HG02870 (cell line): Measurements from ENCODE around the gene PAK5.
A peak's percentile ranks its signal among the peaks of the same experiment; 100 is the strongest.

Experiments
- ATAC-seq: cut with Tn5 transposase; IDR thresholded peaks from one replicate; pipeline ENCODE4 v1.9.1; 2021; ENCODE audit warnings: mild to moderate bottlenecking, moderate library complexity; ENCODE audit not compliant: unreplicated experiment

The PAK5 gene

DNA sequence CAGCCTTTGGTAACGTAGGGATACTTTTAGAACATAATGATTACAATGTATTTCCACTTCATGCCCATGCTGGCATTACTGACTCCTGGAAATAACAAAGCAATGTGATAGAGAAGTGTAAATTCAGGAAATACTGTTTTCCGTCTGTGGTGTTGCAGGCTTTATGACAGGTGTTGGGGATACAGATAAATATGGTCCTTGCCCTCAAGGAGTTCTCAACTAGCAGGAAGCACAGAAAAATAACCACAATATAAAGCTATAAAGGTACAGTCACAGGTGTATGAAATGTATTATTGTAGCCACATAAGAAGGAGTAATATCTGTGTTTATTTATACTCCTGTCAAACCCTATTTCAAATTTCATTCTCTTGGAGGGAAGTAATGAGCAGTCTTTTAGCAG is 337.4 kb downstream of the PAK5 start:
- ATAC-seq = no peak

DNA sequence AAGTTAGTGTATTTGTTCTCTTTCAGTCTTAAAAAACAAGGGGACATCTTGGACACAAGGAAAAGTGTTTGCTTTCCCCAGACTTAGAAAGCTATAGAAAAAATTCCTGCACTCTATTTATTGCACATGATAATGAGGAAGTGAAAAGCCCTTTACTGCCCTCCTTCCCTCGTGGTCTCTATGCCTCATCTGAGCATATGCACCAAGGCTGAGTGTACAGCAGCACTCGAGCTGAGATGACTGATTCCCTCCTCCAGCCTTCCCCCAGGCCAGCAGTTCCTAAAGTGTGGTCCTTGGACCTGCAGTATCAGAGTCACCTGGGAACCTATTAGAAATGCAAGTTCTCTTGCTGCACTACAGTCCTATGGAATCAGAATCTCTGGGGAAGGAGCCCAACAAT is 338.8 kb downstream of the PAK5 start:
- ATAC-seq = peak; percentile 59

DNA sequence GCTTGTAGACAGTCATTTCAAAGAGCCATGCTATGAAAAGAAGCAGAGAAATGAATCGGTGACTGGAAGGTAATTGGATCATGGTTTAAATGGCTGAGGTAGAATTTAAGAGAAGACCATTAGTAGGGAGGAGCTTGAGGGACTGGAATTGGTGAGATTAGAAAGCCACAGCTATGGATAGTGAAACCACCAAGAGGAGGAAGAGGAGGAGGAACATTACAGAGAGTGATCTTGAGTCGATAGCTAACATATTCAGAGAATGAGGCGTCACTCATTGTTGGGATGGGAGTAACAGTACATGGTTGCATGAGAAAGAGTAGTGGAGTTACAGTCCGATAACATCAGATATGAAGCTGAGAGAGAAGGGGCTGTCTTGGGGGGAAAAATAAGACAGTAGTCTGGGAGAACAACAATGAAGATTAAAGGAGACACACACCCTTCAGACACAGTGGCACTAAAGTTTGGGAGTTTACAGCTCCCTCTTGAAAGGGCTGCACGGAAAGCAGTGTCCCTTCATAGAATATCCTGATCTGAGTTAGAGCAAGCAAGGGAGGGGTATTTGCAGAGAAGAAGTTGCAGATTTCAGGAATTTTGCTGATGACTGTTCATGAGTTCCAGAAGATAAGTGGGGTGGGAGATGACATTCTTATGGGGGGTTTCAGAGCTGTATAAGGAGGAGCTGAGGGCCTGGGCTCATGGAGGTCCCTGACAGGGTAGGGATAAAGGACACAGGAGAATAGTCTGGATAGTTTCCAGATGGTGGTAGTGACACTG is 339.6 kb downstream of the PAK5 start:
- ATAC-seq = no peak

DNA sequence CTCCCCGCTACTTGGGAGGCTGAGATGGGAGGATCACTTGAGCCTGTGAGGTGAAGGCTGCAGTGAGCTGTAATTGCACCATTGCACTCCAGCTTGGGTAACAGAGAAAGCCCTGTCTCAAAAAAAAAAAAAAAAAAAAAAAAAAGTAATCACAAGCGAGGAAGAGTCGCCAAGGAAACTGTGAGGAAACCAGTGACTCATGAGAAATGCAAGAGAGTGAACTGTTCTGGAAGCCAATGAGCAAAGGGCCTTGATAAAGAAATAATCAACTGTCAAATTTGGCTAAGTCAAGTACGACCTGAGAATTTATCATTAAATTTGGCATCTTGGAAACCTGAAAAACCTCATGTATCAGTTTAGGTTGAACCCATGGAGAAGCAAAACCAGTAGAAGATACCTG is 340.6 kb downstream of the PAK5 start:
- ATAC-seq = no peak

DNA sequence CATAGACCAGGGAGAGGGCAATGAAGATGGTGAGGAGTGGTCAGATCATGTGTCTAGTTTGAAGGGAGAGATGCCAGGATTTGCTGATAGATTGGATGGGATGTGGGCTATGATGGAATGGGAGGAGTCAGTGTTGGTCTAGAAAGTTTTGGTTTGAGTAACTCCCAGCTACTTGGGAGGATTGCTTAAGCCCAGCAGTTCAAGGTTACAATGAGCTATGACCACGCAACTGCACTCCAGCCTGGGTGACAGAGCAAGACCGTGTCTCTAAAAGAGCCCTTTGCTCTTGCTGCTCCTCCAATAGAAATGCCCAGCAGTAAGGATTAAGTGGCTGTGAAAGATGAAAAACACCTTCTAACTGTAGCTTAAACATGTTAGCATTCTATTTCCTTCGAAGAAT is 342.7 kb downstream of the PAK5 start:
- ATAC-seq = no peak

DNA sequence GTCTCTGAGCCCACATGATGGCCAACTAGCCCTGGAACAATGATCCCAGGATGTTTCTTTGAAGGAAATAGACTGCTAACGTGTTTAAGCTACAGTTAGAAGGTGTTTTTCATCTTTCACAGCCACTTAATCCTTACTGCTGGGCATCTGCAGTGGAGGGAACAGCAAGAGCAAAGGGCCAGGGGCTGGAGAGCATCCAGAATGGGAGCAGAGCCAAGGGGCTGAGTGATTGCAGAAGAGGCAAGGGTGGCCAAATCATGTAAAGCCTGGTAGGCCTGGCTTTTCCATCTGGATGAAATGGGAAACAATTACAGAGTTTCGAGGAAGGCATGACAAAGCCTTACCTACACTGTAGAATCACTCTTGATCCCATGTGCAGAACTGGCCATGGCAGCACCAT is 343.2 kb downstream of the PAK5 start:
- ATAC-seq = no peak

DNA sequence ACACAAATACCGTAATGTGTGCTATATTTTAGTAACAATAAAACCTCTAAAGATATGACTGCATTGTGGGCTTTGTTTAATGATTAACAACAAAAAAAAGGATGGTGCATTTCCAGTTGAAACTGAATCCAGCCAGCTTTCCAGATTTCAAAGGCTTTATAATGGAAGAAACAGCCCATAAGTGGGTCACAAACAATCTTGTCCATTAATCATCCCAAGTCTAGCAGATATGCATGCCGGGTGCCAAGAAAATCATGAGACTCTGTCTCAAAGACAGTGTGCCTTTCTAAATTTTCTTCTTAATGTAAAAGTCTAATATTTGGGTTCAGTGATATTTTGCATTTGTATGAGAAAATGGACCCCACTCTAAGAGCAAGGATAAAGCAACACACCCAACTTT is 345.1 kb downstream of the PAK5 start:
- ATAC-seq = no peak

DNA sequence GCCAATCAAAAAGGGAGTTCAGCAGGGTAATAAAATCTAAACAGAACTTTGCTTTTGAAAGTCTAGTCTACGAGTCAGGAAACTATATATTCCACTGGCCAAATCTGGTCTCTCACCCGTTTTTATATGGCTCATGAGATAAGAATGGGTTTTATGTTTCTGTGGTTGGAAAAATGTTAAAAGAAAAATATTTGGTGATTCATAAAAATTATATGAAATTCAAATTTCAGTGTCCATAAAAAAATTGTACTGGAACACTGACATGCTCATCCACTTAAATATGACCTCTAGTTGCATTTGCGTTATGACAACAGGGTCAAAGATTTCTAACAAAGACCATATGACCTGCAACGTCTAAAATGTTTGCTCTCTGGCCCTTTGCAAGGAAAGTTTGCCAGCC is 346.8 kb downstream of the PAK5 start:
- ATAC-seq = no peak

DNA sequence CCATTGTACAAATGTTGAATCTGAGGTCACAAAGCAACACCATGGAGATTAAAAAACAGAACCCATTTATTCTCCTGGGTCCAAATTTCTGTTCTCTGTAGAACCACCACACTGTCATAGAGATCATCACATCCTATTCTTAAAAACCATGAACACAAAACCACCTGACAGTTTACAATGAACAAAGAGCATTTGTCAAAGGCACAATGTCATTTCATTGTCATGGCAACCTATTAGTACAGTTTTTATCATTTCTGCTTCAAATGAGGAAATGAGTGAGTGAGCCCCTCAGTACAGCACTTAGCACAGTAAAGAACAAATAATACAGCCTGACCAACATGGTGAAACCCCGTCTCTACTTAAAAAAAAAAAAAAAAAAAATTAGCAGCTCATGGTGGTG is 347.6 kb downstream of the PAK5 start:
- ATAC-seq = no peak

DNA sequence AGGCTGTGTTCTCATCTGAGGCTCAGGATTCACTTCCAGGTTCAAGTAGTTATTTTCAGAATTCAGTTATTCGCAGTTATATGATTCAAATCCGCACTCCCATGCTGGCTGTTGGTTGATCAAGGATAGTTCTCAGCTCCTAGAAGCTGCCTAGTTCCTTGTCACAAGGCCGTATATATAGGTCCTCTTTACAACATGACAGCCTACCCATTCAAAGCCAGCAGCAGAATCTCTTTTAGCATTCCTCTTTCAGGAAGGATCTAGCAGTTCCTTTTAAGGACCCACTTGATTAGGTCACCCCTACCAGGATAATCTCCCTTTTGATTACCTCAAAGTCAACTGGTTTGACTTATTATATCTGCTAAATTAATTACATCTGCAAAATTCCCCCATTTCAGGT is 348.2 kb downstream of the PAK5 start:
- no peak for ATAC-seq

DNA sequence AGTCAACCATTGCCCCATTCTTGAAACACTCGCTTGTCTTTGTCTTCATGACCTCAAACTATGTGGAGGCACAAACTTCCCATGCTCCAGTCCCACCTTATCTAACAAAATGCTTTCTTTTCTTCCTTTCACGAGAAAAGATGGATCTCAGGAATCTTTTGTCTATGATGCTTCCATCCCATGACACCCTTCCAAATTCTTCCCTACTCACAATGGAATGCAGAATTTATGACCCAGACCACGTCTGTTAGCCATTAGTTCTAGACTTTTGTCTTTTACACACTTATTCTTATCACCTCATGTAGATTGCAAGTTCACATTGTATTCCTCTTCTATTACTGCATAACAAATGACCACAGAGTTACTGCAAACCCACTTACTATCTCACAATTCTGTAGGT is 348.7 kb downstream of the PAK5 start:
- no peak for ATAC-seq

DNA sequence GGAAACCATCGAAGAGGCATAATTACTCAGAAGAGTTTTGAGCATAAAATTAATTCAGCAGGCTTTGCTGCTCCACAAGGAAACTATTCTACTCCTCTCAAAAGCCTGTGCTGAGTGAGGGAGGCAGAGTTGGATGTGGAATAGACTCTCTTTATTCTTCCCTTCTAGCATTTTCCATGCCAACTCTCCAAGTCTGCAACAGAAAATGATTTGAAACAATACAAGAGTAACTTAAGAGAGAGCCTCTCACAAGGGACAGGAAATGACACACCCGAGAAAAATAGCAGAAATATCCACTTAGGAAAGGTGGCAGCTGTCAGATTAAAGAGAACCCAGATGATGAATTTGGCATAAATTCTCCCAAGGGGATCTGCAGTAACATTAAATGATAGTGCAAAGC is 350.8 kb downstream of the PAK5 start:
- ATAC-seq = no peak
